GM23248 (cell line): ENCODE data around the gene RAPGEF3.

Experiments used
- EZH2 ChIP-seq: fragments of 200-600 bp; sonication (generic); IDR thresholded peaks from 2 replicates; pipeline ENCODE4 v1.6.1; 2018; ENCODE audit warnings: antibody characterized with exemption, mild to moderate bottlenecking; ENCODE audit not compliant: insufficient read depth, poor library complexity, severe bottlenecking
- EZH2phosphoT487 ChIP-seq: fragments of 200-600 bp; sonication (generic); IDR thresholded peaks from 2 replicates; pipeline ENCODE4 v1.6.1; 2018; ENCODE audit warnings: antibody characterized with exemption, moderate library complexity, mild to moderate bottlenecking, low read depth; ENCODE audit not compliant: insufficient read depth

DNA sequence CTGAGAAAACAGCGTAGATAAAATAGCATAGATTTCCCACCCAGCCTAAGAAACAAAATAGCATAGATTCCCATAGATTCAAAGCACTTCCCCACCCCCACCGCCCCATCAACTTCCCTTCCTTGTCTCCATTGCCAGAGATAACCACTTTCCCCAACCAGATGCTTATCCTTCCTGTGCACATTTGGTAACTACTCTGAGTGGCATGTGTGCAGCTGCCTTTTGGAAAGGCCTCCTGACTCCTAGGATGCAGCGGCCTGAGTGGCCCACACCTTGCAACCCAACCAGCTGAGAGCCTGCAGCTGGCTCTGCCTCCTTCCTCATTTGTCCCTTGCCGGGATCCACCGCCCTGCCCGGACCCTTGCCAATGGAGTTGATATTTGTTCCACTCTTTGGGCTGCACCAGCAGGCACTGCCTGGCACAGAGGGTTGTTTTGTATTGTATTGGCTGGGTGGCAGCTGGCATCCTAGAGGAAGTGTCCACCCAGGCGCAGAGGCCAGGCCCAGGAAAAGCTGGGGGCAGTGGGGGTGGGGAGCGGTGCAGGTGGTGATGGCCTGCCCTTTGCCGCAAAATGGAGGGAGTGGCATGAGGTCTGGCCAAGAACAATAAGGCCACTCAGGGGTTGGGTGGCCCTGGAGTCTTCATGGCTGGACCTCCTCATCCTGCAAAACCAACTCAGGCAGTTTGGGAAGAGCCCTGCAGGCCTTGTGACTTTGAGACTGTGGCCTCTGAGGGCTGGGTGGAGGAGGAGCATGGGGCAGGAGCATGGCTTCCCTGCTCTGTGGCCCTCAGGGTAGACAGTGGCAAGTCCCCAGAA, 19.3 kb upstream of the RAPGEF3 start:
- TF ChIP-seq EZH2phosphoT487 (no peak), EZH2 (no peak)
